Measurements from ENCODE around the gene HECW1.

Gene HECW1

DNA sequence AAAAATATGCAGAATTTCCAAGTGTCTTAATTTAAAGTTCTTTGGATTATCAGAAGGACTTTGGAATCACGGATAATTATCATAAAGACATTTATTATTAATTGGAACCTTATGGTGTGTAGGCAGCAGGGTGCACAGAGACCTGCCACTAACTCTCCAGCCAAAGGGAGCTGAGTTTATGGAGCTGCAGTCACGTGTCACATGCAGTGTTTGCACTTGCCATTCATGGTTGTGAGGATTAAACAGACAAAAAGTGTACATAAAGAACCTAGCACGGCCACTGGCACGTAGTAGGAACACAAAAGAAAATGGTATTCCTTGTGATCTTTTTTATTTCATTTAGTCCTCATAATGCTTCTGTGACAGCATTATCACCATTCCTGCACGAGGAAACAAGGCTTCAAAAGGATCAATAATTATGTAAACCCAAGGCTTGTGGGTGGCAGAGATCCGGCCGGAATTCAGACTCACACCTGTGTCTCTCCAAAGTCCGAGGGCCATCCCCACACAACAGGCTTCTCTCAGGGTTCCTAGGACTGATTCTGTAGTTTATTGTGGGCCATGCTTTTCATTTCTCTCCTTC lies 326.5 kb downstream of the HECW1 start:
- DNase-seq (ENCODE audit: low spot score) = no peak

DNA sequence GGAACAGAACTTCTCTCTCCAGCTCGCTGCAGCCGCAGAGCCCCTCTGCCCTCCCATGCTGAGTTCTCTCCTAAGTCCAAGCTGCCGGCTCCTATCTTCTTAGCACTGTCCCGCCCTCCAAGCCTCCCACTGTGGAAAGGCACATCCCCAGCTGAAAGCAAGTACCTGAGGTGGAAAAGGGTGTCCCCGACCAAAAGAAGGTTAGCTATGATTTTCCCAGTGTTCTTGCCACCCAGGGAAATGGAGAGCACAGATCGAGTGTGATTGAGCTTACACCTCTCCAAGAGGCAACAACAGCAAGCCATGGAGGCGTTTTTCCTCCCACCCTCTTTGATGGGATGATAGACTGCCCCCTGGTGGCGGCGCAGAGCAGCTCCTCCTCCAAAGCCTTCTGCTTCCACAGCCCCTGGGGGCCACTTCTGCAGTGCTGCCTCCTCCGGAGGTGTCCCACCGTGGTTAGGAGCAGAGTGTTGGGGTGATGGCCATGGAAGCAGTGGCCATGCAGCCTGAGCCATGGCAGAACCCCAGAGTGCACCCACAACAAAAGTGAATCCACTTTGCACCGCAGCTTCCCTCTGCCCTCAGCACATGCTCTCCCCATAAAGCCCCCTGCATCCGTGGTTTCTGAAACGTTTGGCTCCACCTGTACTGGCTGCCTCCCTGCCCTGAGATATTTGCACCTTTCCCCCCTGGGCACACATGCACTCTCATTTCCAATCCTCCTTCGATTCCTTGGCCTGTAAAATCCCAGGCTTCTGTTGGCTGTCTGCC lies 327.4 kb downstream of the HECW1 start:
- DNase-seq (ENCODE audit: low spot score) = peak; percentile 79

DNA sequence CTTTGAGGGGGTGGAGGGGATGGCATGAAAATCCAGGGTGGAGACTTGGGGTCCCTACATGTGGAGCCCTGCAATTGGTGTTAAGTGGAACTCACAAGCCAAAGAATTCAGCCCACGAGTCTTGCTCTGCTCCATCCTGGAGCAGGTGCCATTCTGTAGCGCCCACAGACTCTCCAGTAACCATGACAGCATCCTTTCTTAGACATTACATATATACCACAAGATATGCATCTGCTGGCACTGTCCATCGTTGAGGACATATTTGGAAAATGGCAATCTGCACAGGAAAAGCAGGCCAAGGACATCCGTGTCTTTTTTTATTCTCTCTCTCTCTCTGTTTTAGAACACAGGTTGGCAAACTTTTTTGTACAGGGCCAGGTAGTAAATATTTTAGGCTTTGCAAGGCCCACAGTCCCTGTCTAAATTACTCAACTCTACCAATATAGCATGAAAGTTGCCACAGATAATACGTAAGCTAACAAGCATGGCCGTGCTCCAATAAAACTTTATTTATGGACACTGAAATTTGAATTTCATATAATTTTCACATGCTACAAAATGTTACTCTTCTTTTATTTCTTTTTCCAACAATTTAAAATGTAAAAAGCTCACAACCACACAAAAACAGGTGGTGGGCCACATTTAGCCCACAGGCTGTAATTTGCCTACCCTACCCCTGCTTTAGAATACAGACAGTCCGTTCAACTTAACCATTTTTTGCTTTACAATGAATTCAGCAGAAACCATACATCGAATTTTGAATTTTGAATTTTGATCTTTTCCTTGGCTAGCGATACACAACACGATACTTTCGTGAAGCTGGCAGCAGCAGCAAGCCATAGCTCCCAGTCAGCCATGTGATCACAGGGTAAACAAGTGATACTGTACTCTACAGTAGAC lies 329.0 kb downstream of the HECW1 start:
- no peak for DNase-seq (ENCODE audit: low spot score)

DNA sequence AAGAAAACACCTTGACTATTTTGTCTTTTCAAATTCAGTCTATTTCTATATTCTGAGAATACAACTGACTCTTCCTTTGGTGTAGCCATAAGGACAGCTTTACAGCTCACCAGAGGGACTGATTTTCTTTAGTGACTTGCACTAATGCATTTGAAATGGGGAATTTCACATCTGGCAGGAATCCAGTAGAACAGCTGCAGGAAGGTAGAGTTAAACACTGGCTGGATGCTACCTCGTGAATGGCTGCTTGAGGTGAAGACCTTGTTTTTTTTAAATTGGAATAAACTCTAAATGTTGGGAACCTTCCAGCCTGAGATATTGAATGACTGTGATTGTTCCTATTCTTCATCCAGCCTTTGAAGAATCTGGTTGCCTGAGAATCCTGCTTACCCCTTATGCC lies 330.9 kb downstream of the HECW1 start:
- DNase-seq (ENCODE audit: low spot score) = no peak

DNA sequence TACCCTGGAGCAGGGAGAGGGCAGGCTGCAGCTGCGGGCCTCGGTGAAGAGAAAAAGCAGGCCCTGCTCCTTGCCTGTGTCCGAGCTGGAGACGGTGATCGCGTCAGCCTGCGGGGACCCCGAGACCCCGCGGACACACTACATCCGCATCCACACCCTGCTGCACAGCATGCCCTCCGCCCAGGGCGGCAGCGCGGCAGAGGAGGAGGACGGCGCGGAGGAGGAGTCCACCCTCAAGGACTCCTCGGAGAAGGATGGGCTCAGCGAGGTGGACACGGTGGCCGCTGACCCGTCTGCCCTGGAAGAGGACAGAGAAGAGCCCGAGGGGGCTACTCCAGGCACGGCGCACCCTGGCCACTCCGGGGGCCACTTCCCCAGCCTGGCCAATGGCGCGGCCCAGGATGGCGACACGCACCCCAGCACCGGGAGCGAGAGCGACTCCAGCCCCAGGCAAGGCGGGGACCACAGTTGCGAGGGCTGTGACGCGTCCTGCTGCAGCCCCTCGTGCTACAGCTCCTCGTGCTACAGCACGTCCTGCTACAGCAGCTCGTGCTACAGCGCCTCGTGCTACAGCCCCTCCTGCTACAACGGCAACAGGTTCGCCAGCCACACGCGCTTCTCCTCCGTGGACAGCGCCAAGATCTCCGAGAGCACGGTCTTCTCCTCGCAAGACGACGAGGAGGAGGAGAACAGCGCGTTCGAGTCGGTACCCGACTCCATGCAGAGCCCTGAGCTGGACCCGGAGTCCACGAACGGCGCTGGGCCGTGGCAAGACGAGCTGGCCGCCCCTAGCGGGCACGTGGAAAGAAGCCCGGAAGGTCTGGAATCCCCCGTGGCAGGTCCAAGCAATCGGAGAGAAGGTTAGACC lies 332.5 kb downstream of the HECW1 start:
- DNase-seq (ENCODE audit: low spot score) = no peak

DNA sequence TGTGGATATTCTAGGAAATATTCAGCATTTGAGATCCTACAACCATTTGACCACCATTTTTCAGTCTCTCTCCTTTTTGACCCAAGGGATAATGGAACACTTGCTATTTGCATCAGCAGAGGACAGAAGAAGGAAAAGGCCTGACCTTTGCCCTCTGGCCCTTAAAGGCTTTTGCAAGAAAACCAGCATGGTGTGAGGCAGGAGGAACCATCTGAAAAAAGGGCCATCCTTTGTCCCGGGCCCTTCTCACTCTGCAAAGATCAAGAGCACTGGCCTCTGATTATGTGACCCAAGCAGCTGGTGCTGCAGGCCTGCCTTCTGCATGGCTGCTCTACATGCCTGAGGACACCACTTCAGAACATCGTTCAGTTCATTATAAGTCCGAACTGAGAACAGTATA lies 337.1 kb downstream of the HECW1 start:
- DNase-seq (ENCODE audit: low spot score) = peak; percentile 68

DNA sequence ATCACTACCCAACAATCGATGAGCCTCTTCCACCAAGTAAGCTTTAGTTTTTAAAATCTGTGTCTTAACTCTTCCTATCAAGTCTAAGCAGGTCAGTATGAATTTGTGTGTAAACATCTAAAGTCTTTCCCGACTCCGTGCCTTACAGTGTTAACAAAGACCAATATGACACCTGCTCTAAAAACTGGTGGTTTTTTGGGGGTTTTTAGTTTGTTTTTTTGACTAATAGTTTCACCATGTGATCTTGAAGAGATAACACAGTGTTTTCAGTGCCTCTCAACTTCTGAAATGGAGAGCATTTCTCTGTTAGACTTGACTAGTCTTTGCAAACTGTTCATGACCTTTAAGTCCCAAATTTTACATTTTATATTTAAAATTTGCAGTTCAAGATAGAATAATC lies 338.4 kb downstream of the HECW1 start:
- DNase-seq (ENCODE audit: low spot score) = no peak

DNA sequence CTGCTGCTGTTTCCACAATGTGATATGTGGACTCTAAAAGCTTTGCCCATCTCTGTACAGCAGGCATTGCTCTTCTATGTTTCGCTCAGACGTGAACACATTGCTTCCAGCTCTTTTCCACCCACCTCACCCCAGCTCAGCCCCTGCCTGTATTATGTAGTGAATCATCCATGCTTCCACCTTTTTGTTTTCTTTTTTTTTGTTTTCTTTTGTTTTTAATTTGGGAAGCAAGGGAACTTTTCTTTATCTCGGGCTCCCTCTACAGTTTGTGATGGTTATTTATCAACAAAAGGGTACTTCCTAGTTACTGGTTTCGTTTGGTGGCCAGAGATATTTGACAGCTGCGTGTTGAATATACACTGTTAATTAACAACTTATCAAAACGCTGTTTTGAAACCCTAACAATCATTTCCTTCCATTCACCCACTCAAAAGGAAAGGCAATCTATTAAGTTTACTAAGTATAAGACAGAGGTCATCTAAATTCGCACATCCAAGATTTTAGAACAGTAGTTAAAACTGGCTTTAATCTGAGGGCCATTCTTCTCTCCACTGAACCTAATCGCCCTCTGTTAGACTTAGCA lies 342.6 kb downstream of the HECW1 start:
- no peak for DNase-seq (ENCODE audit: low spot score)

DNA sequence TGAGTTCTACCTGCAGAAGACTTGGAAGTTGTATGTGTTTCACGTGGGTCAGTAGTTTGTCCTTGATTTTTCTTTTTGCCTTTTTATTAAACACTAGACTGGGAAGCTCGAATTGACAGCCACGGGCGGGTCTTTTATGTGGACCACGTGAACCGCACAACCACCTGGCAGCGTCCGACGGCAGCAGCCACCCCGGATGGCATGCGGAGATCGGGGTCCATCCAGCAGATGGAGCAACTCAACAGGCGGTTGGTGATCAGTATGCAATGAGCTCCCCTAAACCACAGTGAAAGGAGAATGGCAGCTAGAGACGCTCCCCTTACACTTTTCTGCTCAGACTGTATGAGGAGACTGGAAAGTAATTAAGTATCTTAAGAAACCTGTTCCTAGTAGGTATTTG lies 343.8 kb downstream of the HECW1 start:
- no peak for DNase-seq (ENCODE audit: low spot score)

DNA sequence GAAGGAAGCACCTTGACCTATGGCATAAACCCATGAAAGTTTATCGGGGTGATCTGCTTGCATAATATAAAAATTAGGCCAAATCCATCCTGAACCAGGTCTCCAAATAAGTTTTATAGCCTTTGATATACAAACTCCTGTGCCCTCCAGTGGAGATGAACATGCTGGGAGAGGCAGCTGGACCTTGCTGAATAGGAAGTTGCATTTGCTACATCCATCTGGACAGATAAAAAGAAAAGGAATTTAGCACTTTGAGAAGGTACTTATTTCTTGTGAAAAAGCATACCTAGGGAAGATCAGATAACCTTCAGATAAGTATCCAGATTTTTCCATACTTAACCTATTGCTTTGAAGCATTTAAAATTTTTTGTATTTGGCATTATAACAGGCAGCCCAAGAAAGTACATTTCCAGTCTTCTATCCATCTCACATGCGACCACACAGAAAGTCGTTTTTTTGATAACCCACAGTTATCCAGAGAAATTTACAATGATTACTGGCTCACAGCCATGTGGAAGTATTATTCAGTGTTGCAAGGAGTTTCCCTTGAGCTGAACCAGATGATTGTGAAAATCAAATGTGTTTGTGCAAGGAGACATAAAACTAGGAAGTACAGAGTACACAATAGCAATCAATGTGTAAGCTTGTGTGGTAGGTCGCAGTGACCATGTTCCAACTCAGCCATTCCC lies 346.0 kb downstream of the HECW1 start:
- DNase-seq (ENCODE audit: low spot score) = no peak

DNA sequence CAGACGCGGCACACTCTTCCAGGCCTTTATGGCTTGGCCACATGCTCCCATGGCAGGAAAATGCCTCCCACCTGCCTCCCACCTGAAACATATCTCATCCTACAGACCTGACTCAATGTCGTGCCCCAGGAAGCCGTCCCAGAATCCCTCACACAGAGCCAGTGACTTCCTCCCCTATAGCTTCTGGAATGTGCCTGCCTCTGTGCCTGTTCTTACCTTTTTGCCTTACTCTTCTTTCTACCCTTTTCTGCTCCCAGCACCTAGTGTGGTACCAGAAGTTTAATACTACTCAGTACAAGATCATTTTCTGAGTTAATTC lies 346.5 kb downstream of the HECW1 start:
- no peak for DNase-seq (ENCODE audit: low spot score)

DNA sequence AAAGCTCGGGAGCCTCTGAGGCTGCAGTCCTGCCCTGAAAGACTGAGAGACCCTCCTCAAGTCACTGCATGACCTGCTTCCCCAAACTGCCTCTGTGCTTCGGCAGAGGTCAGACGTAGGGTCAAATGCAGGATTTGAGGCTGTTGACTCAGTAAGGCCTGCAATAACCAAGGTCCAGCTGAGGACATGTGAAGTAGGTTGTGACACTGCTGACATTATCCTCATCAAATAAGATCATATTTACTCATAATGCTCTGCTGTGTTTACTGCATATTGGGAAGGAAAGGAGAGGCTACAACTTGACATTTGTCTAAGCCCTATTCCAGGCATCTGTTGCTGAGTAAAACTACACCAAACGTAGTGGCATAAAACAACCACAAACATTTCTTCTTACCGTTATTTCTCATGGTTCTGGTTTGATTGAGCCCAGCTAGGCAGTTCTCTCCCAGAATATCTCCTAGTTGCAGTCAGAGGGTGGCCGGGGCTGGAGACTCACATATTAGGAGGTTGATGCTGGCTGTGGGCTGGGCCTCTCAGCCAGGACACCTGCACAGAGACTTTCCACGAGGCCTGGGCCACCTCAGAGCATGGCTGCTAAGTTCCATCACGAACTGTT lies 348.4 kb downstream of the HECW1 start:
- no peak for DNase-seq (ENCODE audit: low spot score)

DNA sequence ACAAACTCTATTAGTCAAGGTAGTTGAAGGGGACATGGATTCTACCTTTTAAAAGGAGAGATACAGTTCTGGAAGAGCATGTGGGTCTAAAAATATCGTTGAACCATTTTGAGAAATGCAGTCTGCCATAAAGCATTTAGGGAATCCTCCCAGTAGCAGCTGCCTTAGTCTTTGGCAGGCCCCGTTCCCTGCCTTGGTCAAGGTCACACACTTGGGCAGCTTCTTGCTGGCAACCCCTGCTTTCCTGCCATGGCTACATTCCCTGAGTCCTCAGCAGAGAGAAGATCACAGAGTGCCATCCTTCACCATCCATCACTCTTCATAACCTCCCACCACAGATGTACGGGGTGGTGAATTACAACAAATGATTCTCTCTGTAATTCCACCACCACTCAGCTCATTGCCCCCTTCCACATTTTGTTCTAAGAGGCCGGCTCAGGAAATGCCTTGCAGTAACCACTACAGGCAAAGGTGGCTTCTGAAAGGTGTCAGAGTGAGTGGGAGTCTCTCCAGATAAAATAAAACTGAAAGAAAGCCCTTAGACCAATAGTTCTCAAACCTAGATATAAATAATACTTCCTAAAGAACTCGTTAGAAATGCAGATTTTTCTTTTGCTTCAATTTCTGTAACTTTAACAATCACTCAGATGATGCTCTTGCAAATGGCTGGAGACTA lies 349.0 kb downstream of the HECW1 start:
- DNase-seq (ENCODE audit: low spot score) = no peak

DNA sequence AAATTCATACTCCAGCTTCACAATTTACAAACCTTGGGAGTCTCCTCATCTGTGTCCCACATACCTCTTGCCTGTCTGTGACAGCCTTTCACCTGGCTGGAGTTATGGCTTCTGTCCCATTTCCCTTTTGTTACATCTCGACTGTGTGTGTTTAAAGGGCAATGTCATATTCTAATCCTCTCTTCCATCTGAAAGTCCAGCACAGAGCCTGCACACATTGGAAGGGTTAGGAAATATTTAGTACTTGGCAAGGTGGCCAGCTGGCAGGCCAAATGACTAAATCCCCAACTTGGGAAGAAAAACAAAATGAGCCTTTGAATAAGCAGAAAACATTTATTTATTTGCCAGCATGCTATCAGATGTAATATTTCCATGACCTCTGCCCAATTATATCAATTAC lies 350.4 kb downstream of the HECW1 start:
- no peak for DNase-seq (ENCODE audit: low spot score)

DNA sequence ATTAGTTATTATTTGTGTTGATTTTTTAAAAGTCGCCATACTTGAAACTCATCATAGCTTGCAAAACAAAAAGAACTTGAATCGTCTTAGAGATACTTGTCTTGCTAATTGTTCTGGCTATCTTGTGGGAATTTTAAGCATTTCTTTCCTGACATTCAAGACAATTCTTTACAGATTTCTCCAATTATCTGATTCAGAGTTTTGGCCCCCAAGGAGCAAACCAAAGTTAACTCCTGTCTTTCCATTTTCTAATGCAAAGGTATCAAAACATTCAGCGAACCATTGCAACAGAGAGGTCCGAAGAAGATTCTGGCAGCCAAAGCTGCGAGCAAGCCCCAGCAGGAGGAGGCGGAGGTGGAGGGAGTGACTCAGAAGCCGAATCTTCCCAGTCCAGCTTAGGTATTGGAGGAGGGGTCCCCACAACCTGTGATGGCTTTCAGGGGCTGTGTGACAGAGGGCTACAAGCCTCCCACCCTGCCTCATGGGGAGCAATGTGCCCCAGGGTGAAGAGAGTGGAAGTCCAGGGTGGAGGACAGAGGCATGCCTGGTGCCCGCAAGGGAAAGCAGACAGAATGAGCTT lies 351.0 kb downstream of the HECW1 start:
- no peak for DNase-seq (ENCODE audit: low spot score)

DNA sequence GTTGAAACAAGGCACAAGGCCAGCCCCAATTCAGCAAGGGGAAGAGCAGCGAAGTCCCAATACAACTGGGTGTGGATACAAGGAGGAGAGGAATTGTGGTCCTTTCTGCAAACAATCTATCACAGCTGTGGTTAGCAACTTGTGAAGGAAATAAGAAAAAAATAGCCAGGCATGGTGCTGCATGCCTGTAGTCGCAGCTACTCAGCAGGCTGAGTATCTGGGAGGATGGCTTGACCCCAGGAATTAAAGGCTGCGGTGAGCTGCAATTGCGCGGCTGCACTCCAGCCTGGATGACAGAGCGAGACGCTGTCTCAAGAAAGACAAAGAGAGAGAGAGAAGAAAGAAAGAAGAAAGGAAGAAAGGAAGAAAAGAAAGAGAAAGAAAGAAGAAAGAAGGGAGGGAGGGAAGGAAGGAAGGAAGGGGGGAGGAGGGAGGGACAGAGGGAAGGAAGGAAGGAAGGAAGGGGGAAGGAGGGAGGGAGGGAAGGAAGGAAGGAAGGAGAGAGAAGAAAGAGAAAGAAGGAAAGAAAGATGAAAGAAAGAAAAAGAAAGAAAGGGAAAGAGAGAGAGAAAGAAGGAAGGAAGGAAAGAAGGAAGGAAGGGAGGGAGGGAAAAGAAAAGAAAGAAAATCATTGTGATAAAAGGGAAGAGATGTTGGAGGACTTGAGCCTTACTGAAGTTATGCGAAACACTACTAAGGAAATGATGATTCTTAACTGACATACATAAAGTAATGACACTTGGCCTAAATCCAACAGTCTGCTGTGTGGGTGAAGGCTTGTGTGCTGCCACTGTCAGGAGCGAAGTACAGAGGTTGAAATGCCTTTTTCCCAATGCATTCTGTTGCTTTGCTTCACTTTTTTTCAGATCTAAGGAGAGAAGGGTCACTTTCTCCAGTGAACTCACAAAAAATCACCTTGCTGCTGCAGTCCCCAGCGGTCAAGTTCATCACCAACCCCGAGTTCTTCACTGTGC lies 353.4 kb downstream of the HECW1 start:
- DNase-seq (ENCODE audit: low spot score) = no peak

DNA sequence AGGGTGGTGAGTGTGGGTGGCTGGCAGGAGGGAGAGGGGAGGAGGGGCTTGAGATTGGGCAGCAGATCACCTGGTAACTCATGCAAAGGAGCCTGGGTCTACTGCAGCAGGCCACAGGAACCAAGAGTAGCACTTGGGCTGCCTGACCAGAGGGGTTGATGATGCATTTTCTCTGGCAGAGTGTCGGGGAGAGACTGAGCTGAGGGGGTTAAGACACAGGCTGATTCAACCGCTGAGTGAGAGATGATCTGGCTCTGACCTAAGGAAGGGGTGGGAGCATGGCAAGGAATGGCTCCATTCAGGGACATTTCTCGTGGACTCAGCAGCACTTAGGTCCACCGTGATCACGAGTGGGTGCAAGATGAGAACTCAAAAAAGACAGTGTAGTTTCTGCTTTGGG lies 355.0 kb downstream of the HECW1 start:
- no peak for DNase-seq (ENCODE audit: low spot score)

DNA sequence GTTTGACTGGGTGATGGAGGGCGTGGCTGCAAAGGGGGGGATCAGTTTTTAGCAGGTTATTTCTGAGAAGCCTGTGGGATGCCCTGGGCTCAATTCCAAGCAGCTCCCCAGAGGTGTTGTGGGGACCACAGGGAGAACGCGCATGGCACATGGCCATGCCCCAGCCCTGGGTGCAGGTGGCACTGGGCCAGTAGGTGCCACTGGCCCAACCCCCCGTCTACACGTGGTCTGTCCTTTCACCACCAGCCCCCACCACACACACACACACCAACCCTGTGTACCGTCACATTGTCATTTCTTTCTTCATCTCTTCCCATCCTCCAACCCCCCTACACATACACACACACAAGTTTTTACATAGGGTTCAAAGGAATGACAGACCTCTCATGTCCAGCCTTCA lies 355.4 kb downstream of the HECW1 start:
- no peak for DNase-seq (ENCODE audit: low spot score)

DNA sequence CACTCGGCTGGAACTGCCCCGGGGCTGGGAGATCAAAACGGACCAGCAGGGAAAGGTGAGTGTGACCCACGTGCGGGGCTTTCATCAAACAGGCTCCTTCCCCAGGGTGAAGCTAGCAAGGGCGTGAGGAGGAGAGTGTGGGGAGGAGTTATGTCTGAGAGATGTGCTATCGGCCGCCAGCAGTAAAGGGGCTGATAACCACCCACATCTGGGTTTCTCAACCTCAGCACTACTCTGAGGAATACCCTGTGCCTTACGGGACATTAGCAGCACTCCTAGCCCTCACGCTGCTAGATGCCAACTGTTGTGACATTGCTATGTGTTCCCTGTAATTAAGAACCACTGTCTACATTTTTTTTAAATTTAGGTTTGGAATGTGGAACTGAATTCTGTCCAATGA lies 356.6 kb downstream of the HECW1 start:
- DNase-seq (ENCODE audit: low spot score) = no peak

All from ecto neural progenitor cell (in vitro differentiated cells).